H54 (cell line): ENCODE data around the gene FAM3A.

Experiments
- DNase-seq: peaks from one replicate; pipeline ENCODE4 v3.0.0; 2011; ENCODE audit warnings: low spot score, mixed read lengths; ENCODE audit not compliant: insufficient read length
- FAIRE-seq: peaks from 3 replicates; lab custom pipeline; 2011; peaks lifted over from hg19 to GRCh38; lab: Jason Lieb, UNC
- POLR2A ChIP-seq: IDR thresholded peaks from 2 replicates; pipeline ENCODE4 v1.6.1; 2011; ENCODE audit warnings: low read depth, mild to moderate bottlenecking, low read length

The FAM3A gene

DNA sequence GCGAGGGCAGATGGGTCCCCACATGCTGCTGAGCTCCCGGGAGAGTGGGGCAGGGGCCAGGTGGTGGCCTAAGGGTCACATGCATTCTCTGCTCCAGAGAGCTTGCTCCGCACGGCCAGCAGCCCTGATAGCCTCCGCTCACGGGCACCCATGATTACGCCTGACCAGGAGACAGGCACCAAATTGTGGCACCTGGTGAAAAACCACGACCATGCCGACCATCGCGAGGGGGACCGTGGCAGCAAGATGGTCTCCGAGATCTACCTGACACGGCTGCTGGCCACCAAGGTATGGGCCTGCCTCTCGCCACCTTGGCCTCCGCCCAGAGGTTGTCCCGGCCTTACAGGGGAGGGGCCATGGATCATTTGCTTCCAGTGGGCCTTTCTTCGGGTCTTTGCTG is 46.2 kb downstream of the FAM3A start:
- no peak for TF ChIP-seq POLR2A
- DNase-seq = no peak
- no peak for FAIRE-seq

GRCh38 chrX:154469114-154469513 is 46.9 kb downstream of the FAM3A start:
- FAIRE-seq = no peak
- no peak for TF ChIP-seq POLR2A
- no peak for DNase-seq

GRCh38 chrX:154468217-154468616 is 47.8 kb downstream of the FAM3A start:
- TF ChIP-seq POLR2A = no peak
- FAIRE-seq = no peak
- no peak for DNase-seq

DNA sequence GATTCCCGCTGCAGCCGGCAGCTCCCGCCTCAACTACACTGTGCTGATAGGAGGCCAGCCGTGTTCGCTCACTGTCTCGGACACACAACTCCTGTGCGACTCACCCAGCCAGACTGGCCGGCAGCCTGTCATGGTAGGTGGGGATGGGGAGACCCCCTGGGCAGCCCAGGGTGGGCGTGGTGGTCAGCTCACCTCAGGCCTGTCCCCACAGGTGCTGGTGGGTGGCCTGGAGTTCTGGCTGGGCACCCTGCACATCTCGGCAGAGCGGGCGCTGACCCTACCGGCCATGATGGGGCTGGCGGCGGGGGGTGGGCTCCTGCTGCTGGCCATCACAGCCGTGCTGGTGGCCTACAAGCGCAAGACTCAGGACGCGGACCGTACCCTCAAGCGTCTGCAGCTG is 48.5 kb downstream of the FAM3A start:
- no peak for TF ChIP-seq POLR2A
- DNase-seq (no peak), FAIRE-seq (no peak)

- no peak for FAIRE-seq
- no peak for TF ChIP-seq POLR2A
- DNase-seq = no peak
Measured at GRCh38 chrX:154466907-154467306, 49.1 kb downstream of the FAM3A start.

GRCh38 chrX:154466036-154466435 is 50.0 kb downstream of the FAM3A start:
- no peak for FAIRE-seq
- no peak for DNase-seq
- TF ChIP-seq POLR2A = no peak

DNA sequence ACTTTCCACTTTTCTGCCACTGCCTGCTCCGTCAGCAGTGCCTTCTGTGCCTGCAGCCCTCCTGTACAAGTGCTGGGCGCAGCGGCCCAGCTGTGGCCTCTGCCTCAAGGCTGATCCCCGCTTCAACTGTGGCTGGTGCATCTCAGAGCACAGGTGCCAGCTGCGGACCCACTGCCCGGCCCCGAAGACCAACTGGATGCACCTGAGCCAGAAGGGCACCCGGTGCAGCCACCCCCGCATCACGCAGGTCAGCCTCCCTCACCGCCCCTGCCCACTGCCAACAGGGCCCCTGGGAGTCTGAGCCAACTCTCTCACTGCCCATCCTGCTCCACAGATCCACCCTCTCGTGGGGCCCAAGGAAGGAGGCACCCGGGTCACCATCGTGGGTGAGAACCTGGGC is 50.4 kb downstream of the FAM3A start:
- FAIRE-seq (no peak), DNase-seq (no peak)
- TF ChIP-seq POLR2A = no peak

- FAIRE-seq (no peak), DNase-seq (no peak)
- no peak for TF ChIP-seq POLR2A
Measured at GRCh38 chrX:154464806-154465365, 51.1 kb downstream of the FAM3A start.

DNA sequence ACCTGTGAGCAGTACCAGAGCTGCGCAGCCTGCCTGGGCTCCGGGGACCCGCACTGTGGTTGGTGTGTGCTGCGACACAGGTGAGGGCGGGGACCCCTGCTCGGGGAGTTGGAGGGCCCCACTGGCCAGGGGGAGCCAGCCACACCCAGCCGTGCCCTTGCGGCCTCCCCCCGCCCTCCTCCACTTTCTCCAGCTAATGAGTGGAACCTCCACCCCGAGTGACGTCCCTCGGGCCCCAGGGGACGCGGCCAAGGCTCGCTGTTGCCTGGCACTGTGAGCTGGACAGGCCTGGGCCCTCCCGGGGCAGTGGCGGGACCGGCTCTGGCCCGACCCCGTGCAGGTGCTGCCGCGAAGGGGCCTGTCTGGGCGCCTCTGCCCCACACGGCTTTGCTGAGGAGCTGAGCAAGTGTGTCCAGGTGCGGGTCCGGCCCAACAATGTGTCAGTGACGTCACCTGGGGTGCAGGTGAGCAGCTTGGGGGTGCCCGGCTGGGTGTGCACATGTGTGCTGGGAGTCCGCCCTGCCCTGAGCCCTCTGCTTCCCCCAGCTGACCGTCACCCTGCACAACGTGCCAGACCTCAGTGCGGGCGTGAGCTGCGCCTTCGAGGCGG is 52.3 kb downstream of the FAM3A start:
- no peak for DNase-seq
- no peak for TF ChIP-seq POLR2A
- no peak for FAIRE-seq

DNA sequence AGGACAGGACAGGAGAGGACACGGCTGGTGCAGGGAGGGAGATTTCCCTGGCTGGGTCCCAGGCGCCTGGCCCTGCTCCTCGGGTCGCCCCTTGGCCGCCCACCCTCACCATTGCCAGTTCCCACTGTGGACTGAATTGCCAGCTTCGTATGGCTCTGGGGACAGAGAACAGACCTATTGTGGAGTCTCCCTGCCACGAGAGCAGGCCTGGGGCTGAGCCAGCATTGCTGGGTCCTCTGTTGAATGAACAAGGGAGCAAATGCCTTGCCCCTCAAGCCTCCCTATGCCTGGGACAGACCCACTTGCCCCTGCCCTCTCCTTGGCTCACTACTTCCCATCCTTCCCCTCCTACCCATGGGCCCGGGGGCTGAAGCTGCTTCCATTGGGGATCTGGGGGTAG is 53.6 kb downstream of the FAM3A start:
- no peak for FAIRE-seq
- DNase-seq = no peak
- TF ChIP-seq POLR2A = no peak

GRCh38 chrX:154460326-154460725 is 55.7 kb downstream of the FAM3A start:
- DNase-seq (no peak), FAIRE-seq (no peak)
- no peak for TF ChIP-seq POLR2A

GRCh38 chrX:154459832-154460231 is 56.2 kb downstream of the FAM3A start:
- no peak for FAIRE-seq
- no peak for DNase-seq
- TF ChIP-seq POLR2A = no peak

DNA sequence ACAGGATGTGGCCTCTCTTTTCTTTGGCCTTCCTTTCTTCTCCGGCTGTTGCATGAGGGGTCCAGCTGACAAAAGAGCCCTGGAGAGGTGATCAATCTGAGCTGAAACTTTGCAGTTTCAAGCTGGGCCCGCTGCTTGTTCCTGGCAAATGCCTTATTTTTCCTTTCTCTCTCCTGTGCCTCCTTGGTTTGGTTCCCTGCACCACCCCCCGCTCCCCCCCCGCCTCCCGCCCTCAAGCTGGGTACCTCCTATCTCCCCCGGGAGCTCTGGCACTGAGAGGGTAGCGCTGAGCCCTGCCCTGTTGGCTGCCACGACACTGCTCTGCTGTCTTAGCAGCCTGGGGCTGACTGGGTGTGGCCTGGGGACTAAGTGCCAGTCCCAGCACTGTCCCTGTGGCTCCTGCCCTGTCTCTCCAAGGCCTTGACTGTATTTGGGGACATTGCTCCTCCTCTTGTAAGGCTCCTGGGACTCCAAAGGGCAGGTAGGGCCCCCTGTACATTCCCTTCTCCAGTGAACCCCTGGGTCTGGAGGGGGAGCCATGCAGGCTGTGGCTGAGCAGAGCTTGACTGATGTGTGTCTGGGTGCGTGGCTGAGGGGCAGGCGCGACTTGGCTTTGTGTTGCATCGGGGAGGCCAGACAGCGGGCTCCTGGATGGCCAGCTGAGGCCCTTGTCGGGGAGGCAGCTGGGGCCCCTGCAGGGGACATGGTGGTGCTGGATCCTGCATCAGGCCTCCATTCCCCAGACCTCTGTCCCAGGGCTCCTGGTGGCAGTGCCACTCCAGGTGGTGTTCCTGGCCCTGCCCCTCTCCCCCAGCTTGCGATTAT is 56.9 kb downstream of the FAM3A start:
- FAIRE-seq (no peak), DNase-seq (peak; percentile 65)
- 0 out of 2 replicates have a peak, but pooled peaks have one; percentile 6 for TF ChIP-seq POLR2A

DNA sequence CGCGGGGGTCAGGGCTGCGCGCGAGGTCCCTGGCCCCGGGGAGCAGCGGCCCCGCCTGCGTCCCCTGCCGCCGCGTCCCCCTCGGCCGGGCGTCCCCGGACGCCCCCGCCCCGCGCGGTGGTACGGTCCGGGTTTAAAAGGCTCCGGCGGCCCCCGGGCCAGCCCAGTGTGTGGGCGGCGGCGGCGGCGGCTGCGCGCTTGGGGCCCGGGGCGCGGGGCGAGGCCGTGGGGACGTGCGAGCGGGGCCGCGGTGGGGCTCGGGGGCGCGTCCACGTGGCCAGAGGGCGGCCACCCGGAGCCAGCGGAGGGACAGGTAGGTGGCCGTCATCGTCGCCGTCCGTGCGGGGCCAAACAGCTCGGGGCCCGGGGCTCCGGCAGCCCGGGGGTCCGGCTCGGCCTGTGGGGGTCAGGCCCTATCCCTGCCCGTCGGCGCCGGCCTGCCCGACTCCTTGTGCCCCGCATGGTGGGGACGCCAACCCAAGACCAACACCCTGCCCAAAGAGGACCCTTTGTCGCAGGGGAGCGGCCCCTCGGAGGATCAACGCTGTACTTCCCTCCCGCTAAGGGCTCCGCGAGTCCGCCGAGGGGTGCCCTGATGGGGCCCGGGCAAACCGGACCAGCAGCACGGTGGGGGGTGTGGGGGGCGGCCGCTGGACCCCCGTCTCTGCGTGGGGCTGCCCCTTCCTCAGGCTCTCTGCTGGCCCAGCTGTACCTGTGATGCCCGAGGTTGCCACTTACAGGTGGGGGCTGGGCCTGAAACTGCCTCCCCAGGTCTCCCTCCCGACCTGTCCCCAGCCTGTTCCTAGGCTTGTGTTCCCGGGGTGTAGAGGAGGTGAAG is 57.7 kb downstream of the FAM3A start, which contains the start of gene PLXNA3:
Gene PLXNA3 (plus strand): TSS at position 166 of the 838 bp plus-strand sequence. CDS start 1,903 bp downstream, outside the sequence.
- FAIRE-seq (no peak), DNase-seq (peak; percentile 62)
- TF ChIP-seq POLR2A = peak; percentile 87
